HG02678 (cell line): Measurements from ENCODE around the gene RSL1D1.
A peak's percentile ranks its signal among the peaks of the same experiment; 100 is the strongest.

Source experiments
- ATAC-seq: cut with Tn5 transposase; IDR thresholded peaks from one replicate; pipeline ENCODE4 v1.9.1; 2021; ENCODE audit warnings: mild to moderate bottlenecking, moderate library complexity; ENCODE audit not compliant: unreplicated experiment

Gene RSL1D1

DNA sequence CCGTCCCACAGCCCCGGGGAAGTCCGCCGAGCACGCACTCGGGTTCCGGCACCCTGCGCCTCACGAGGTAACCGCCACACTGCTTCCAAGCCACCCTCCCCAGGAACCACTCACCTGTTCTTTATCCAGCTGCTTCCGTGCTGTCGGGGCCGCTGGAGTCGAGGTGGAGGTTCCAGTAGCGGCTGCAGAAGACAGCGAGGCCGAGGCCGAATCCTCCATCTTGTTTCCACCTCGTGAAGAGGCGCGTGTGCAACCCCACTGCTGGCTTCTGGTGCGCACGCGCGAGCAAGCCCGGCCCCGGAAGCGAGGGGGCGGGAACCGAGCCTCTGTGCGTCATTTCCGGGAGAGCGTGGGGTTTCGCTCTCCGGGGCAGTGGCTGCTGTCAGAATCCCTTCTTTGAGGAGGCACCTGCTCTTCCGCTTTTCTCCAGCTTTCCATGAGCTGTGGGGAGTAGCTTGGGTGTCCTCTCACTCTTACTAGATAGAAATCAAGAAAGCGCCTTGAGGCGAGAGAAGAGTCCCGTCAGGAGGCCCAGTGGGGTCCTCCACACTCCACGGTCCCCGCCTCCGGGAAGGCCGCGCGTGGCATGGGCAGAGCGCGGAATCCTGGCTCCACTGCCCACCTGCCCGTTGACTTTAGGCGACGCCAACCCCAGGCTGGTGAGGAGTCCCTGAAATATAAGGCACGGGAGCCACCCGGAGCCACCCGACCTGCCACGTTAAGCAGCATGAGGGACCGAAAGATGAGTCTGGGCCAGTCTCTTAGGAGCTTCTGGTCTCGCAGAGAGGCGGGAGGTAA, at the start of gene RSL1D1:
Gene RSL1D1, minus strand, starts transcription at position 249 of the 798 bp plus-strand sequence. Its CDS starts 30 bp downstream, at position 219.
- ATAC-seq = peak; percentile 85

DNA sequence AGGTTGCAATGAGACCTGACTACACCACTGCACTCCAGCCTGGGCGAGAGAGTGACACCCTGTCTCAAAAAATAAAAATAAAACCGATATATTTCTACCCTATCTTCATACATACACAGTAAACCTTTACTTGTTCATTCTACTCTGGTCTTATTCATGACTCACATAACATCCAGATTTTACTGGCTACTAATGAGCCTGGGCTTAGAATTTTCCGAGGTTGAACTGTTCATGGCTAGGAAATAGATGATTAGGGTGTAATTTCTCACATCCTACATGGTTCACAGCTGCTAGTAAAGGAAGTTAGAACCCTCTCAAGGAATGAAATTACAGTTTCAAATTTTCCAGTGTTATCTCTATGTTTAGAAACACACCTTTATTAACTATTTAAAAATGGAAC, 49.7 kb upstream of the RSL1D1 start:
- ATAC-seq = no peak

DNA sequence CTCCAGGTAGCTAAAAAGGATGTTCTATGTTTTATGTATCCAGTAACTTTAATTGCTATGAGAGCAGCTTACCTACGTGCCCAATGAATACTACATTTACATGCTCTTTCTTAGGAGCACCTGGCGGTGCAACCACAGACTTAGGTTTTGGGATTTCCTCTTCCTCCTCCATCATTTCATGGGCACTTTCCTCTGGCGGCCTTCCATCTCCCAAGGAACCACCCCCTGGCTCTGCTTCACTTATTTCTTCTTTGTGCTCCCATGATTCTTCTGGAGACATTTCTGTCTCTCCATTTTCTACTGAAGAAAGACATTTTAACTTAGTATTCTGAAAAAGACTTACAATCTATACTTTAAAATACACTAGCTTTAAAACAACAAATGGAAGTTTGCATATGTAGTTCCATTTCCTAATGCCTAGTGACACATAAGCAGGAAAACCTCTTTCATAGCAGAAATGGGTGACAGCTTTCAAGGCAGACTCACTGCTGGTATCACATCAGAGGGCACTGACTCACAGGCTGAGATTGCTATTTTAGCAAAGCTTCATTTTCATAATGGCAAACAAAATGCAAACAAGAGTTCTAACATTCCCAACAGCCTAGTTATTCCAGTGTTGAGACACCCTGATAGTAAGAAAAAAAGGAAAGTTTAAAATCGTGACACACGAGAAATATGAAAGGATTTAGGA, 45.3 kb upstream of the RSL1D1 start:
- no peak for ATAC-seq

DNA sequence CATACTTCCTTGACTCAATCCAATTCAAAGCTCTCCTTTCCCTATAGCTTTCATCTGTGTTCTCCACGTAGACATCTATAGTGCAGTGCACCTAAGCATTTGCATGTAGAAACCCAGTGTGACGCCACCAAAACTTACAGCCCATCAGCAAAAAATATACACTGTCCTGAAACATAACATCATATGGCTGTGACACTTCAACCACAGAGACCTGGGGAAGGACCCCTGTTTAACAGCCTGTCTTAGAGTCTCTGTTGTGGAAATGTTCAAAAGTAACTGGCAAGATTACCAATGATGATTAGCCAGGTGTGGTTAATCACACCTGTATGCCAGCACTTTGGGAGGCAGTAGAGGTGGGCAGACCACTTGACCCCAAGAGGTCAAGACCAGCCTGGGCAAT, 42.2 kb upstream of the RSL1D1 start:
- no peak for ATAC-seq

DNA sequence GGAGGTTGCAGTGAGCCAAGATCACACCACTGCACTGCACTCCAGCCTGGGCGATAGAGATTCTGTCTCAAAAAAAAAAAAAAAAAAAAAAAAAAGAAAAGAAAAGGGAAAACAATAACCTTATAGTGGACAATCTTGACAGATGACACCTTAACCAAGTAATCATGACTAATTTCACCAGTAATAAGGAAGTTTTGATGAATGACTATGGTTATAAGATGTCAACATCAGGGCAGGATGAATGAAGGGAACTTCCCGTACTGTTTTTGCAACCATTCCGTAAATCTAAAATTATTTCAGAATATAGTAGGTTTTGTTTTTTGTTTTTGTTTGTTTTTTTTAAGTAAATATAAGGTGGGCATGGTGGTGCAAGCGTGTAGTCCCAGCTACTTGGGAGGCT, 41.4 kb upstream of the RSL1D1 start:
- ATAC-seq = no peak

DNA sequence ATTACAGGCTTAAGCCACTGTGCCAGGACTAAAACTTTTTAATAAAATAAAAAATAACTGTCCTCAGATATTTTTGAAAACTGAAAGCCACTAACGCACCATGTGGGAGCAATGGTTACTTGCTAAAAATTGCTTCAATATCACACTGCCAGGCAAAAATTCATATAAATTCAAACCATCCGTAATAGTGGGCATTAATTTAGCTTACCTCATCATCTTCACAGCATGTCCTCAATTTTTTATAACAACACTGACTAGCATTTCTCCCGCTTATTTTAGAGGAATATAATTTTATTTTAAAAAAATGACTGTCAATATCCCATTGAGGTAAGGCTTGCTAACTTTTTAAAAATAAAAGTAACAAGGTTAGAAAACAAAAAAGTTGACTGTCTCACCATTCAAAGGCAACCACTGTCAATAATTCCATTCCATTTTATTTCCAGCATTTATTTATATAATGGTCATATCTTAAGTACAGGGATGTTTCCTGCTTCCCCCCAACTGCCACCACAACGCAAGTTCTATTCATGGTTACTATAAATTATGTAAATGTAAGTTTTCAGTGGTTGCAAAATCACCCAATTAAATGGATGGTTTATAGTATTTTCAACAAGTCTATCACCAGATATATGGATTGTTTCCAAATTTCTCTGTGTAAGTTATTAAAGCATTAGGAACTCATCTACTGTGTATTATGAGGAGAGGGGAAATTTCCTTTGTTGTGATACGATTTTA, 39.1 kb upstream of the RSL1D1 start:
- no peak for ATAC-seq

DNA sequence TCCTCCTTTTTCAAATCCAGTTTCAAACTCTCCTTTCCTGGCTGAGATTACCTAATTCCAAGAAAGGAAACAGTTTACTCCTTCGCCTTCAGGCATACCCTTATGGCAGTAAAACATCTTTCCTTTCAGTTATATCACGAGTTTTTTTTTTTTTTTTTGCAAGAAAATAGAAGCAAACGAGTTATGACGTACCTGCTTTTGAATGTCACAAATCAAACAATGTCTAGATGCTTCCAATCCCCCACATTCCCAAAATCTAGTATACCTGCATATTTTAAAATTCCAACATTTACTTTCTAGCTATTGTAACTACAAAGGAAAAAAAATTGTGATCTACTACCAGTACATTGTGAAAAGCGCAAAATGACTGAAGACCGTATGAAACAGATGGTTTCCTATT, 35.5 kb upstream of the RSL1D1 start:
- ATAC-seq = no peak

DNA sequence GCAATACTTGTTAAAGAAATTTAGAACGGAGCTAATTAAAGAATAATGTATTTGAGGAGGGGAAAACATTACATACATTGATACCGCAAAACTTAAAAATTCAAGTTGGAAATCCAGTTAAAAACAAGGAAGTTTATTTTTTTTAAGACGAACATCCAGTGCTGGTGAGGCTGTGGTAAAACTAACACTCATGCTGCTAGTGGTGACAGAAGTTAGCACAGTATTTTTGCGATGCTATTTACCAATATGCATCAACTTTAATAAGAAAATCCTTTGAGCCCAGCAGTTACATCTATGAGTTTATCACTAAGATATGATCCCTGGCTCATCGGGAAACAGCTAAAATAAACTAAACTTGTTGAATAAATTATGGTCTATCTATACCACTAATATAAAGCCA, 32.7 kb upstream of the RSL1D1 start:
- ATAC-seq = no peak

DNA sequence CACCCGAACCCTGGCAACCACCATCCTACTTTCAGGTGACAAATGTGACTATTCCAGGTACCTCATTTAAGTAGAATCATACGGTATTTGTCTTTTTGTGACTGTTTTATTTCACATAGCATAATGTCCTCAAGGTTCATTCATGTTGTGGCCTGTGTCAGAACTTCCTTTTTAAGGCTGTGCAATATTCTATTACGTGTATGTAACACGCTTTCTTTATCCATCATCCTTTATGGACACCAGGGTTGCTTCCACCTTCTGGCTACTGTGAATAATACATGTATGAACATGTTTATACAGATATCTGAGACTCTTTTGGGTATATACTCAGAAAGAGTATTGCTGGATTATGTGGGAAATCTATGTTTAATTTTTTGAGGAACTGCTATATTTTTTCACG, 28.7 kb upstream of the RSL1D1 start:
- ATAC-seq = no peak

DNA sequence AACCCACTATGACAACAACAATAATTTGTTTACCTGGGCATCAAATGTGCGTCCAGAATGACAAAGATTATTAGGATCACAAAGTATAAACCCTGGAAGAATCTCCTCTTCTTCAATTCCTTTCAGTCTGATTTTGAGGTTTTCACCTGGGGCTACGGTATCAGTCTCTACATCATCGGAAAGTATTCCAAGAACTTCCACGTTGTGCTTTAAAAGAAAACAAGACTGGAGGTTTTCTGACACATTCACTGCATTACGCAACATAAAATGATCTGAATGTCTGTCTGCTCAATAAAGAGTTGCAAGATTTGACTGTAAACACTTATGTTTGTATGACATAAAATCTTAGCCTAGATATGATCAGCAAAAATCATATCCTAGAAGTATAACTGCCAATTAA, 26.0 kb upstream of the RSL1D1 start:
- ATAC-seq = no peak

DNA sequence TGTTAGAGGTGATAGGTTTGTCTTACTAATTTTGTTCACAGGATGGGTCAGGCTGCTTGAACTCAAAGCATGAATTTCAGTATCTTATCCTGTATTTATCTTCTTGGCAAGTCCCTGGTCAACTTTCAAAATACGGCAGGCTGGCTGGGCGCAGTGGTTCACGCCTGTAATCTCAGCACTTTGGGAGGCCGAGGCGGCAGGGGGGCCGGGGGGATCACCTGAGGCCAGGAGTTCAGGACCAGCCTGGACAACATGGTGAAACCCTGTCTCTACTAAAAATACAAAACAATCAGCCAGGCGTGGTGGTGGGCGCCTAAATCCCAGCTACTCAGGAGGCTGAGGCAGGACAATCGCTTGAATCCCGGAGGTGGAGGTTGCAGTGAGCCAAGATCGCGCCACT, 25.0 kb upstream of the RSL1D1 start:
- ATAC-seq = no peak

DNA sequence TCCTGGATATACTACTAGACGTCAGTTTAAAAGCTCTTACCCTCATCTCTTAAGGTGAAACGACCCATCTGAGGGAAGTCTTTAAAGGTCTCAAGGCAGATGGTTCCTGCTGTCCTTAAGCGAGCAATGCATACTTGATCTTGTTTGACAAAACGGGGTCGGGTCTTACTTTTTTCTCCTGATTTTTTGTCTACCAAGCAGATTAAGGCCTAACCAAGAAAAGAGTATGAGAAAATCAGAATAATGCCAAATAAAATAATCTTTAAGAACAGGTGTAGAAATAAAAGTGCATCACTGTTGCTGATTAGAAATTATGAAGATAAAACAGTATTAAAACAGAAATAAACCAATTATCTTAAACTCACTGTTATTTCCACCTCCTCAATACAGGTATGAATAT, 24.4 kb upstream of the RSL1D1 start:
- no peak for ATAC-seq

DNA sequence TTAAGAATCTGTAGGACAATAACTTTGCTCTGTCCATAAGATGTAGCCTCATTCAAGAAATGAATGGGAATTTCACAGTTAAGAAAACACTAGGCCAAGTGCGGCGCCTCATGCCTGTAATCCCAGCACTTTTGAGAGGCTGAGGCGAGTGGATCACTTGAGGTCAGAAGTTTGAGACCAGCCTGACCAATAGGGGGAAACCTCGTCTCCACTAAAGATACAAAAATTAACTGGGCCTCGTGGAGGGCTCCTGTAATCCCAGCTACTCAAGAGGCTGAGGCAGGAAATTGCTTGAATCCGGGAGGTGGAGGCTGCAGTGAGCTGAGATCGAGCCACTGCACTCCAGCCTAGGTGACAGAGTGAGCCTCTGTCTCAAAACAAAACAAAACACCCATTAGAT, 19.9 kb upstream of the RSL1D1 start:
- ATAC-seq = no peak

DNA sequence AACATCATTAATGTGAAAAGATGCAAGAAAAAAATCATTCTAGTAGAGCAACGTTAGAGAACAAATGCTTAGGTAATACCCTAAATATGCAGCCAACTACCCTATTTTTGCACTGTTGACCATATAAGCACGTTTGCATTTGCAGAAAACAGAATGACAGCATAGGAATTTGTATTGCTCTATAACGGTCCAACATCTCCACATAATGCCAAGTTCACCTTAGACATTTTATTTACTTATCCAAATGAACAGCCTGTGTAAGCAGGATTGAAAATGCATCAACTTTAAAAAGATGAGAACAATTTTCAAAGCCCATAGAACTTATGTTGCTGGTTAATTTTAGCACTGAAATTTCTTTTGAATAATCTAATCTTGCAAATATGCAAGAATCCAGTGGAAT, 19.1 kb upstream of the RSL1D1 start:
- ATAC-seq = no peak

DNA sequence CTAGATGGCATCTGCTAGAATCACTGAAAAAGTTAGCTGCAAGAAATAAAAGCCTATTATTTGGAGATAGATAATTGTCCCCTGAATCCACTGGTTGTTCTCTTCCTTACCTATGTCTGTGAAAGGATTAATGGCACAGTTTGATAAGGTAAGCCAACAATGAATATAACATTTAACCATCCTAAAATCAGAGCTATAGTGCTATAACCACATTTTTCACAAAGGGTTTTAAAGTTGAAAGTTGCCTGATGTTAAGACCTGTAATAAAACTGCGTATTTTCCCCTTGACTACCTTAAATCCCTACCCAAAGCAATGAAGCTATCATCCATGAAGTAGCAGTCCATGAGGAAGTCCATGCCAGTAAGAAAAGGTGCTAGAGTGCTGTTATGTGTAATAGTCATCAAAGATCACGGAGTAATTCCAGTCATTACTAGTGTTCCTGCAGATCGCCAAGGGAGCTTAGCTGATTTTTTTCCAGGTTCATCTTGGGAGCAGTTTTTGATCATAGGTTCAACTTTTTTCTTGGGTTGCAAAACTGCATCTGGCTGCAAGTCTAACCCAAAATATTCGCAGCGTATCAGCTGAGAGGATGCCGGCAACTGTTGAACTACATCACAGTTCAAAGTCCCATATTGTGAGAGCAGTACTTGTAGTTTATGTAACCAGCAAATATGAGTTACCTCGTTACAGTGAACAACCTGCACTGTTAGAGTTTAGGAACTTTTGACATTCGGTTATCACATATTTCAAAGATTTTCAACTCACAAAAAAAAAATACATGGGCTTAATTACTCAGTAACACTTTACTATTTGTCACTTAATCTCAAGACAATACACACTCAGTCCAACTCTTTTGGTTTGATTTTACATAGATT, 18.2 kb upstream of the RSL1D1 start:
- no peak for ATAC-seq

DNA sequence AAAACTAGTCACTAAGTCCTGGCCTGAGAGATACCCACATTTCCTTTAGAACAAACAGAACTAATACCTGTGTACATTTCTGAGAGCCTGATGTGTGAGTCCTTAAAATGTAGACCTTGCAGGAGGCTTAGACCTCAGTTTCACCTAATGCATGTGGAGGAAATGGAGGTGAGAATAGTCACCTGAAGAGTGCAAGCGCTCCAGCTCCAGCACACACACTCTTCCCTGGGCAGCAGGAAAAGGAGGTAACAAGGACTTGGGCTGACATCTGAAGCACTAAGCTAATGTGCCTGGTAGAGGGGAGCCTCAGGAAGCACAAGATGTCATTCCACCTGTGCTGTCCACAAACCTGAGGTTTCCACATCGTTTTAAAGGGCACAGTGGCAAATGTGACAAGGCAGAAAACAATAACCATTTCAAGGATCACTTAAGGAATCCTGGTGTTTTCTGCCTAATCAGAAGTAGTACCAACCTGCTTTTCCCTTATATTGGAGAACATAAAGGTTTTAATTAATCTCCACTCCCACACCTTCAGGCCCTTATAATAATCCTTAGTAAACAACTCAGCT, 17.2 kb upstream of the RSL1D1 start:
- ATAC-seq = no peak

DNA sequence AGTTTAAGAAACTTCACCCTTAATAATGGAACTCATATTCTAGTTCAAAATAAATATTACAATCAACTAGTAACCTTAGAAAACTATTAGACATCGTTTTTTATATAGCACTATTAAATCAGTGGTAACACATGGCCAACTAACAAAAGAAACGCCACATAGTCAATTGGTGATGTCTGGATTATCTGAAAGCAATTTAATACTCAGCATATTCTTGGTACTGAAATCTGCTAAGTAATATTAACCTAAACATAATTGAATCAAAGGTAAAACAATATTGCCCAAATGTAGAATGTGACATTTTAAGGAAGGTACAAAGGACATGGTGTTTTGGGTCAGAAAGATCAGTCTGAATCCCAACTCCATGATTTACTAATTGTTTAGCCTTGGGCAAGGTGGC, 11.1 kb upstream of the RSL1D1 start:
- no peak for ATAC-seq

DNA sequence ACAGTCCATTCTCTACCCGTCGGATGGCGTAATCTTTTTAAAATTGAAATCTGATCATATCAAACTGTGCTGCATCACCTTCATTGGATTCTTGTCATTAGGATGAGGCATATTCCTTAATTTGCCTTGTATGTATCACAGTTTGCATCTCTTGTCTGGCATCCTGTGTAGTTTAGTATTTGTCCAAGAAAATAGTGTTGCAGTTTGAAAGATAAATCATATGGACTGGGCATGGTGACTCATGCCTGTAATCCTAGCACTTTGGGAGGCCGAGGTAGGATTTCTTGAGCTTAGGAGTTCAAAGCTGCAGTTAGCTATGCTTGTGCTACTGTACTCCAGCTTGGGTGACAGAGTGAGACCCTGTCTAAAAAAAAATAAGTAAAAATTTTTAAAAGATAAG, 5.8 kb upstream of the RSL1D1 start:
- no peak for ATAC-seq

DNA sequence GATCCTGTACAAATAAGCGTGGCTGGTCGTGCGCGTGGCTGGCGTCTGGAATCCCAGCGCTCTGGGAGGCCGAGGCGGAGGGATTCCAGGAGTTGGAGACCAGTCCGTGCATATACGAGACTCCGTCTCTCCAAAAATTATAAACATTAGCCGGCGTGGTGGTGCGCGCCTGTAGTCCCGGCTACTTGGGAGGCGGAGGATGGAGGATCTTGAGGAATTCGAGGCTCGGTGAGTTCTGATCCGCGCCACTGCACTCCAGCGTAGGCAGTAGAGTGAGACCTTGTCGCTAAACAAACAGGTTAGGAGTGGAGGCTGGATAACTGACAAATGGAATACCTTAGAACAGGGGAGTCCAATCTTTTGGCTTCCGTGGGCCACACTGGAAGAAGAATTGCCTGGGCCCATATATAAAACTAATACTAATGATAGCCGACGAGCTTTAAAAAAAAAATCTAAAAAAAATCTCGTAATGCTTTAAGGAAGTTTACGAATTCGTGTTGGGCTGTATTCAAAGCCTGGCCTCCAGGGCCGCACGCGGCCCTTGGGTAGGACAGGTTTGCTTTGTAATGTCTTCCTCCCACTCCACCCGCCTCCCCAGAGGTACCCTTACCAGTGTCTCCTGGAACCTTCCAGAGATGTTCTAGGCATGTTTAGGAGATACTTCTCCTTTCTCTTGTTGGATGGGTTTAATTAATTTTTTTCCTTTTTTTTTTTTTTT, 909 bp upstream of the RSL1D1 start:
- ATAC-seq = no peak

DNA sequence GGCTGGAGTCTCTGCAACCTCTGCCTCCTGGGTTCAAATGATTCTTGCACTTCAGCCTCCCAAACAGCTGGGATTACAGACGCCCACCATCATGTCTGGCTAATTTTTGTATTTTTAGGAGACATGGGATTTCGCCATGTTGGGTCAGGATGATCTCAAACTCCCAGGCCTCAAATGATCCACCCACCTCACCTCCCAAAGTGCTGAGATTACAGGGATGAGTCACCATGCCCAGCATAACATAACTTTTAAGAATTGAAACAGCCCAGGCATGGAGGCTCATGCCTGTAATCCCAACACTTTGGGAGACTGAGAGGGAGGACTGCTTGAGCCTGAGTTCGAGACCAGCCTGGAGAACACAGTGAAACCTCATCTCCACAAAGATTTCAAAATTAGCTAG, 2.5 kb downstream of the RSL1D1 start:
- no peak for ATAC-seq
